Activated CD4-positive, alpha-beta memory T cell treated with anti-CD3 and anti-CD28 coated beads for 36 hours (primary cell): ENCODE results near the gene LDAH. TPM values are rescaled to one million over a fixed set of nuclear protein-coding genes. Genes with fewer than 3 reads are reported as not detected.

Experiments
- CTCF ChIA-PET: fragments of 350-600 bp; sonication (Branson Sonifier 250); formaldehyde crosslinking; loops from one replicate; lab custom pipeline; 2021; ENCODE audit warnings: antibody characterized with exemption, inconsistent platforms; lab: Charles Lee
- POLR2A ChIA-PET: fragments of 350-600 bp; sonication (Branson Sonifier 250); formaldehyde crosslinking; loops from one replicate; lab custom pipeline; 2021; ENCODE audit warnings: antibody characterized with exemption; lab: Charles Lee
- DNase-seq: peaks from one replicate; pipeline ENCODE4 v3.0.0-alpha.2; 2020
- H3K27ac Mint-ChIP-seq: one replicate; pipeline ENCODE4 v1.8.0; 2021; ENCODE audit warnings: mixed read lengths
- H3K27me3 Mint-ChIP-seq: one replicate; pipeline ENCODE4 v1.8.0; 2021; ENCODE audit warnings: mixed read lengths
- H3K36me3 Mint-ChIP-seq: one replicate; pipeline ENCODE4 v1.8.0; 2021; ENCODE audit warnings: mixed read lengths
- H3K4me1 Mint-ChIP-seq: one replicate; pipeline ENCODE4 v1.8.0; 2021; ENCODE audit warnings: low read depth, mixed read lengths
- H3K4me3 Mint-ChIP-seq: one replicate; pipeline ENCODE4 v1.8.0; 2021; ENCODE audit warnings: mild to moderate bottlenecking, mixed read lengths
- H3K9me3 Mint-ChIP-seq: one replicate; pipeline ENCODE4 v1.8.0; 2021; ENCODE audit warnings: mixed read lengths
- intact Hi-C: fragments of 100-400 bp; cut with micrococcal nuclease; formaldehyde crosslinking; loops from one replicate; pipeline ENCODE4 v1.15.1; 2023
- total RNA-seq, 2 experiments: library from RNA; stranded (reverse); gene quantifications; one replicate each; pipeline ENCODE4 v1.2.3, GENCODE V29; 2021

LDAH gene
- total RNA-seq, 2 experiments from 2014 or later = 35.2 to 38.7 TPM

DNA sequence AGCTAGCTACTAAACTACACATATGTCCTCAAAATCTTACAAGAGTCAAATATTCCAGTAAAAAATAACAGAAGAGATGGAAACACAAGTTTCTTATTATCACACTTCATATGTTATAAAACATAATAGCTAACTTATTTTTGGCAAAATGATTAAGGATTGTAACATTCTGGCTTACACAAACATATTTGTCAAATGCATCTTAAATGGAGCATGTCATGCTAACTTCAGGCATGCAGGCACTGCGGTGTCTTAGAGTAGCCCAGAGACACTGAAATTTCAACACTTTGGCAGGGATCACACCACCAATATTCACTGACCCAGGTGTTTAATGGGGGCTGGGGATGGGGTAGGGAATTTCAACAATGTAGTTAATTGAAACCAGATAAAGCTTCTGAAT is 51.6 kb downstream of the LDAH start:
- H3K27me3 Mint-ChIP-seq = no peaks in the 10 kb centered on the region
- intact Hi-C loops = no loop called here
- H3K36me3 Mint-ChIP-seq = peaks cover 28% of the 10 kb centered on the region
- CTCF ChIA-PET = interaction anchor here (1.1 kb wide), 1 partner anchor 10 kb away, joined by 5 read pairs; no protein-coding TSS in a partner anchor
- no peak for DNase-seq
- H3K27ac Mint-ChIP-seq = no peak overlapping the region
- H3K4me1 Mint-ChIP-seq = no peaks in the 10 kb centered on the region
- POLR2A ChIA-PET = no interaction called here
- no peak overlapping the region for H3K4me3 Mint-ChIP-seq
- H3K9me3 Mint-ChIP-seq = no peaks in the 10 kb centered on the region

DNA sequence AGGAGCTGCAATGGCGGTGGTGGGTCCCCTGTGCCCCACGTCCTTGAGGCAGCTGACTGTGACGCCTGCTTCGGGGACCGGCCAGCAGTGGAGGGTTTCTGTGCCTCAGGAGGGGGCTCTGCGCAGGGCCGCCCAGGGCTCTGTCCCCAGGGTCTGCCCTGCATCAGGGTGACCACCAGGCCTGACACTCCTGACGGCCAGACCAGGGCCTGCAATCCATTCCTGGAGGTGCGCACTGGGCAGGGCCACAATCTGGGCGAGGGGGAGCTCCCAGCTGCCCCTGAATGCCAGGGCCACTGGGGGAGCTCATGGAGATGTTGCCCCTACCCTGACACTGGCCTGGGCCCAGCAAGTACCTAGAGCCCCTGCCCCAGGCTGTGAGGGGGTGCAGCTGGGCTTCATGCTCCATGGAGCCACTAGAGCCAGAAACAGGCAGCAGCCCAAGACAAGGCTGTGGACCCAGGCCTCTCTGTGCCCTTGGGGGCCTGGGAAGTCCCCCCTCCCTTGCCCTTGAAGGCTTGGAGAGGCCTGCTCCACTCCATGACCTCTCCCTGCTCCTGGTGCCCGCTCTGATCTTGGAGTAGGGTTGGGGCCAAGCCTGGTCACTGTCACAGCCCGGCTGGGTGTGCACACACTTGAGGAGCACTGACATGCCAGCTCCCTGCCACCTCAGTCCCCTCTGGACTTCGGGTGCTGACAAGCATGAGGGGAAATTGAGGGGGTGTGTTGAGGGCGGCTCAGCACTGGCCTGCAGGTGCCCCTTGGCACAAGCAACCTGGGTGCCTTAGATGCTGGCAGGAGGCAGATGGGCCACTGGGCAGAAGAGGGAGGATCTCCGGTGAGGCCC is 55.9 kb downstream of the LDAH start:
- intact Hi-C loops = no loop called here
- CTCF ChIA-PET = interaction anchor here (1.8 kb wide), 1 partner anchor 14 kb away, joined by 5 read pairs; no protein-coding TSS in a partner anchor

DNA sequence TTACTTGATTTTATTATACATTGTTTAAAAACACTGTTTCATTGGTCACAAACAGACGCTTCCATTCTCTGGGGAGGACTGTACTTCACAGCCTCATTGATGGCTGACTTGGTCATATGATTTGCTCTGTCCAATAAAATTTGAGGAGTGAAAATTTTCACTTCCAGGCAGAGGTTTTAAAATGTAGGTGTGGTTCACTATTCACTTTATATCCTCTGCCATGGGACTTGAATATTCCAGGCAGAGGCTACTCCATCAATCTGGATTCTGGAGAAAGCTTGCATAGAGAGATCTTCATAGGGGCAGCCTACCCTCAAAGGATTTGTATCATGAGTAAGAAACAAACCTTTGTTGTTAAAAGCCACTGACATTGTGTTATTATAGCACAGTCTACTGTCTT is 56.7 kb downstream of the LDAH start:
- Mint-ChIP-seq H3K4me3 (no peak overlapping the region), H3K4me1 (peaks cover 3% of the 10 kb centered on the region), H3K36me3 (peaks cover 36% of the 10 kb centered on the region), H3K27ac (no peak overlapping the region), H3K27me3 (no peaks in the 10 kb centered on the region), H3K9me3 (no peaks in the 10 kb centered on the region)
- POLR2A ChIA-PET = no interaction called here
- intact Hi-C loops = no loop called here
- CTCF ChIA-PET = interaction anchor here (1.1 to 1.4 kb wide), 2 partner anchors 15 to 105 kb away, joined by 4 read pairs; no protein-coding TSS in a partner anchor
- no peak for DNase-seq

More for the DNA sequence above, 55.9 kb downstream of the LDAH start:
- H3K4me3 Mint-ChIP-seq = no peak overlapping the region
- POLR2A ChIA-PET = no interaction called here
- peaks cover 3% of the 10 kb centered on the region for H3K4me1 Mint-ChIP-seq
- no peaks in the 10 kb centered on the region for H3K27me3 Mint-ChIP-seq
- no peak overlapping the region for H3K27ac Mint-ChIP-seq
- H3K36me3 Mint-ChIP-seq = peaks cover 31% of the 10 kb centered on the region
- no peaks in the 10 kb centered on the region for H3K9me3 Mint-ChIP-seq
- DNase-seq = no peak

DNA sequence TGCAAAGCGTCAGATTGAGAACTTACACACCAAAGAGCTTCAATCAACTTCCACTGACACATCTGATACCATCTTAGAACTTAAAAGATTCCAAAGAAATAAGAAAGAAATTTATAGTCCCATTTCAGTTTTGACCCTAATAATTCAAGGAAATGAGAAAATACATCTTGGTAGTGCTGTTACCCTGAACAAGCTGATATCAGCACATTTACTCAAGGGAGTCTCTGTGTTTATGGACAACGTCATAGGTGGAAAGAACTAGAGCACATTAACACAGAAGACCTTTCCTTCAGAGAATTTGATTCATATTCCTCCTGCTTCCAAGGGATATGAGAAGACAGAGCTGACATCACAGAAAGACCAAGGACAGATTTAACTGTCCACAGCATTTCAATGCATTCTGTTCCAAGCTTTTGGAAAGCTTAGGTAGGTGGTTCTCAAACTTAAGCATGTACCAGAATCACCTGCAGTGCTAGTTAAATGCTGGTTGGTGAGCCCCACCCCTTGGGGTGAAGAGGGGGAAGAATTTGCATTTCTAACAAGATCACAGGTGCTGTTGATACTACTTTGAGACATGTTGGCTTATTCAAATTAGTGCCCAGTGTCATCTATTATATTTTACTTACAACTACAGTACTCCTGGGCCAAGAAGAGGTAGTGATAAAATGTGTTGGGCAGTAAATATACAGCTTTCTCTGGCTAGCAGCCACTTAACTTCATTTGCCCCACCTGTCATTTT is 59.8 kb downstream of the LDAH start:
- Mint-ChIP-seq H3K4me1 (peaks cover 15% of the 10 kb centered on the region), H3K4me3 (no peak overlapping the region), H3K27me3 (no peaks in the 10 kb centered on the region), H3K27ac (no peak overlapping the region), H3K36me3 (peaks cover 34% of the 10 kb centered on the region), H3K9me3 (peaks cover 4% of the 10 kb centered on the region)
- ChIA-PET CTCF (interaction anchor here (0.6 kb wide), 1 partner anchor 304 kb away, joined by 3 read pairs; no protein-coding TSS in a partner anchor), POLR2A (no interaction called here)
- intact Hi-C loops = no loop called here
- DNase-seq = no peak

DNA sequence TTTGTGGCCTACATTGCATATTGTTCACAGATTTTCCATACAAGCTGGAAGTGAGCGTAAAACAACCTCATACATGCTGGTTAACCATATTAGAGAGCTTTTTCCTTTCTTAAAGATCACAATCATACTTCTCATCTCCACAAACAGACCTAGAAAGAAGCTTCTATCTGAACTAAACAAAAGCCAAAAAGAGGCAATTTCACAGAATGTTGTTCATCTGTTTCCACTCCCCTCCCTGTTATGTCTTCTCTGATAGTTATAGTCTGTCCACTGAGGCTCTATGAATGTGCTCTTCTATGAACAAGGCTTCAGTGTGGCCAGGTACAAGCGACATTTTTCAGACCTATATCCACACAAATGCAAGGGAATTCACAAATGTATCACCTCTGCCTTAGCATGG is 63.4 kb downstream of the LDAH start:
- no peaks in the 10 kb centered on the region for H3K27me3 Mint-ChIP-seq
- peaks cover 4% of the 10 kb centered on the region for H3K9me3 Mint-ChIP-seq
- ChIA-PET POLR2A (interaction anchor here (0.6 kb wide), 1 partner anchor 60 kb away, joined by 3 read pairs; no protein-coding TSS in a partner anchor), CTCF (interaction anchor here (0.6 to 1.9 kb wide), 3 partner anchors 22 to 98 kb away, joined by 4 to 6 read pairs (median 5); no protein-coding TSS in a partner anchor)
- H3K4me1 Mint-ChIP-seq = peaks cover 14% of the 10 kb centered on the region
- DNase-seq = no peak
- H3K4me3 Mint-ChIP-seq = no peak overlapping the region
- peaks cover 24% of the 10 kb centered on the region for H3K36me3 Mint-ChIP-seq
- no peak overlapping the region for H3K27ac Mint-ChIP-seq
- intact Hi-C loops = no loop called here

DNA sequence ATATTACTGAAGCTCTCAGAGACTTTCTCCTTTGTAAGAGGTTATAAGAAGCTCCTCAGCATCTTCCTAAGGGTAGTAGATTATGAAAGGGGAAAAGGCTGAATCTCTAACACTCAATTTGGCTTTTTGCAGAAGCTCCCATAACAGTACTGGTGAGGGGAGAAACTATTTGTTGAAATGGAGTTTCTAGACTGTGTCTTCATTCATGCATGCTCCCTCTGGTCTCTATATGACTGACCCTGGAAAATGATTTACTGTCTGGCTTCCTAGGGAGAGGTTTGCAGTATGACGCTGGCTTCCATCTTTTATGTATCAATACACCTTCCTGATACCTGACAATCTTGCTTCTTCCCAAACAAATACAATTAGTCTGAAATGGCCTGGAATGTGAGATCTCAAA is 63.9 kb downstream of the LDAH start:
- Mint-ChIP-seq H3K27ac (no peak overlapping the region), H3K36me3 (peaks cover 24% of the 10 kb centered on the region), H3K4me3 (no peak overlapping the region), H3K4me1 (peaks cover 12% of the 10 kb centered on the region), H3K9me3 (peaks cover 4% of the 10 kb centered on the region), H3K27me3 (no peaks in the 10 kb centered on the region)
- DNase-seq = no peak
- ChIA-PET CTCF (interaction anchor here (0.6 to 1.9 kb wide), 3 partner anchors 22 to 98 kb away, joined by 4 to 6 read pairs (median 5); no protein-coding TSS in a partner anchor), POLR2A (interaction anchor here (0.6 kb wide), 1 partner anchor 60 kb away, joined by 3 read pairs; no protein-coding TSS in a partner anchor)
- intact Hi-C loops = no loop called here

DNA sequence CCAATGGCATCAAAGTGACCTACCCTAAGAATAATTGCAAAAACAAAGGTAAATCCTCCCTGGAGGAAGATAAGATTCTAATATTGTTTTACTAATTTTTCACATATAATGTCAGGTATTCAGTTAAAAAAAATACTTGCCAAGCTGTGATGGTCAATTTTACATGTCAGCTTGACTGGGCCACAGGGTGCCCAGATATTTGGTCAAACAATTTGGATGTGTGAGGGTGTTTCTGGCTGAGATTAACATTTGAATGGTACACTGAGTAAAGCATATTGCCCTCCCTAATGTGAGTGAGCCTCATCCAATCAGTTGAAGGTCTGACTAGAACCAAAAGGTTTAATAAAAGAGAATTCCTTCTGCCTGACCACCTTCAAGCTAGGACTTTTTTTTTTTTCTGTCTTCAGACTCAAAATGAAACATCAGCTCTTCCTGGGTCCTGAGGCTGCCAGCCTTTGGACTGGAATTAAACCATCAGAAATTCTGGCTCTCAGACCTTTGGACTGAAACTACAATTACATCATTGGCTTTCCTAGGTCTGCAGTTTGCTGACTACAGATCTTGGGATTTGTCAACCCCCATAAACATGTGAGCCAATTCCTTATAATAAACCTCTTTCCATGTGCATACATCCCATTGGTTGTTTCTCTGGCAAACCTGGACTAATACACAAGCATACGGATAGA is 65.4 kb downstream of the LDAH start:
- no peaks in the 10 kb centered on the region for H3K27me3 Mint-ChIP-seq
- peaks cover 10% of the 10 kb centered on the region for H3K9me3 Mint-ChIP-seq
- H3K4me1 Mint-ChIP-seq = peaks cover 12% of the 10 kb centered on the region
- DNase-seq = no peak
- CTCF ChIA-PET = interaction anchor here (0.5 to 1.9 kb wide), 4 partner anchors 9 to 151 kb away, joined by 3 to 7 read pairs (median 5); no protein-coding TSS in a partner anchor
- peaks cover 31% of the 10 kb centered on the region for H3K36me3 Mint-ChIP-seq
- intact Hi-C loops = no loop called here
- no peak overlapping the region for H3K27ac Mint-ChIP-seq
- POLR2A ChIA-PET = interaction anchor here (0.6 kb wide), 1 partner anchor 74 kb away, joined by 3 read pairs; no protein-coding TSS in a partner anchor
- no peak overlapping the region for H3K4me3 Mint-ChIP-seq

DNA sequence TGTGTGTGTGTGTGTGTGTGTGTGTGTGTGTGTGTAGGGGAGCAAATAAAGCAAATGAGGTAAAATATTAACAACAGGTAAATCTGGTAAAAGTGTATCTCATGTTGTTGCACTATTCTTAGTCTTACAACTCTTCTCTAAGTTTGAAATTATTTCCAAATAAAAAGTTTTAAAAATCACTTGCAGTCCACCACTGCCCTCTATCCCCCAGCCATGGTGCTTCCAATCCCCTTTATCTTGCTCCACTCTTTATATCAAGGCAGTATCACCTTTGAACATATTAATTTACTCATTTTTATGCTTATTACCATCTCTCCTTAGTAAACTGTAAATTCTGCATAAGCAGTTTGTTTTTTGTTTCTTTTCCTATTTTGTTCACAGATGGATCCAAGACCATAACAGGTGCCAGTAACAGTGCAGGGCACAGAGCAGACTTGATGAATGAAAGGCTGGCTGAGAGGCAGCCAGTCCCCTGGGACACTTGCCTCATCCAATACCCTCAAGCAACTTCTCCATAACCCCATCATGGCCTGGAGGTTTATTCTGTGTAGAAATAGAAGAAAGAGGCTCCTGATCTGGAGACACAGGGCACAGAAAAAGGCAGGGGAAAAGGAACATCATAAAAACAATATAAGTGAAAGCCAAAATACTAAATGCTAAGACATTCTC is 67.6 kb downstream of the LDAH start:
- H3K9me3 Mint-ChIP-seq = peaks cover 7% of the 10 kb centered on the region
- H3K27me3 Mint-ChIP-seq = no peaks in the 10 kb centered on the region
- ChIA-PET POLR2A (no interaction called here), CTCF (interaction anchor here (0.6 kb wide), 1 partner anchor 76 kb away, joined by 3 read pairs; no protein-coding TSS in a partner anchor)
- H3K4me3 Mint-ChIP-seq = no peak overlapping the region
- no peak overlapping the region for H3K27ac Mint-ChIP-seq
- H3K4me1 Mint-ChIP-seq = peaks cover 12% of the 10 kb centered on the region
- DNase-seq = no peak
- intact Hi-C loops = no loop called here
- peaks cover 34% of the 10 kb centered on the region for H3K36me3 Mint-ChIP-seq

DNA sequence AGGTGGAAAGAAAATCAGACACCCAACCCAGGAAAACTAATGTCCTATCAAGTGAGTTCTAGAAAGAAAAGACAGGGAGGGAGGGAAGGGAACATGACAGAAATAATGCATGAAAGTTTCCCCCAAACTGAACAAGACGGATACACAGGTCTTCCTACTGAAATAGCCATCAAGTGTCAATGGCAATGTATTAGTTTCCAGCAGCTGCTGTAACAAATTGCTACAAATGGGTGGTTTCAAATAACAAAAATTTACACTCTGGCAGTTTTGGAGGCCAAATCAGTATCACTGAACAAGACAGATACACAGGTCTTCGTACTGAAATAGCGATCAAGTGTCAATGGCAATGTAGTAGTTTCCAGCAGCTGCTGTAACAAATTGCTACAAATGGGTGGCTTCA is 70.6 kb downstream of the LDAH start:
- POLR2A ChIA-PET = no interaction called here
- Mint-ChIP-seq H3K4me1 (no peaks in the 10 kb centered on the region), H3K27ac (no peak overlapping the region), H3K27me3 (no peaks in the 10 kb centered on the region), H3K9me3 (peaks cover 7% of the 10 kb centered on the region), H3K36me3 (peaks cover 32% of the 10 kb centered on the region), H3K4me3 (no peak overlapping the region)
- DNase-seq = no peak
- CTCF ChIA-PET = no interaction called here
- intact Hi-C loops = no loop called here

DNA sequence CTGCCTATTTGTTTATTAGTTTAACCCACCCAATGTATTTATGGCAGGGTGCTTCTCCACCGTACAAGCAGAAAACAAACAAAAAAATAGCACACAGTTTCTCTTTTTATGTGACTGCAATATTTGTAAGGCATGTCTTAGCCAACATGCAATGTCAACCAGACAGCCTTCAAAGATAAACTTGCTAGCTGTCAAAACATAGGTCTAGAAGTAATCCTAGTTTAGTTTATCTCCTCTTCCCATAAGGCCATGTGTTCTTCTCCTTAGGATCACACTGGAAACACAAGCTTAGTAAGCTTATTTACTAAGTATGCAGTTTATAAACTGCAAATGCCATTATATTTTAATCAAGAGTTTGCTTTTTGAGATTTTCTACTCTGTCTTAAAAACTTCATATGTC is 75.6 kb downstream of the LDAH start:
- H3K9me3 Mint-ChIP-seq = no peaks in the 10 kb centered on the region
- intact Hi-C loops = no loop called here
- no peaks in the 10 kb centered on the region for H3K4me1 Mint-ChIP-seq
- H3K36me3 Mint-ChIP-seq = peaks cover 27% of the 10 kb centered on the region
- H3K4me3 Mint-ChIP-seq = no peak overlapping the region
- H3K27me3 Mint-ChIP-seq = no peaks in the 10 kb centered on the region
- no peak for DNase-seq
- ChIA-PET POLR2A (no interaction called here), CTCF (no interaction called here)
- no peak overlapping the region for H3K27ac Mint-ChIP-seq

DNA sequence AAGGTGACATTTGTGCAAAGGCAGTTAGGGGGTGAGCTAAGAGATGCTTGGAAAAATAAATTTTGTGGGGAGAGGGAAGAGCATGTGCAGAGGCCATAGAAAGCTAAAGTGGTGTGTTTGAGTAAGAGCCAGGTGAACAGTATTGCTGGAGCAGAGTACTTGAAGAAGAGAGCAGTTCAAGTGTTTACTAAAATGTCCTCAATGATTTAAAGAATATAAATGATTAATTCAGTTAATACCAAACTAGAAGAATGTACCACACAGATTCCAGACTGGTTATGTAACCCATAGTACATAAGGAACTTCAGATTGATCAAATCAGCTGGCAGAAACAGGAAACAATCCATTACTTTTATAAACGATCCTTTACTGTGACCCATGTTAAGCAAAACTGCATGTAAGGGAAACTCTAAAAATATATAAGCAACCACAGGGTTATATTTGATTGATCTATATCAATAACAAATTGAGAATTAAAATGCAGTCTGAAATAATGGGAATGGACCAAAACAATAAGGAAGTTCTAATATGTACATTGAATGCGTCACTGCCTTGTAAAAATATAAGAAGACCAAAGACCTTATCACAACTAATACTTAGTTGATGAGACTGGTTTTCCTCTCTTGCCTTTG is 76.9 kb downstream of the LDAH start:
- no peak for DNase-seq
- Mint-ChIP-seq H3K27ac (no peak overlapping the region), H3K4me1 (no peaks in the 10 kb centered on the region), H3K9me3 (no peaks in the 10 kb centered on the region), H3K4me3 (no peak overlapping the region), H3K27me3 (no peaks in the 10 kb centered on the region), H3K36me3 (peaks cover 32% of the 10 kb centered on the region)
- CTCF ChIA-PET = no interaction called here
- POLR2A ChIA-PET = no interaction called here
- intact Hi-C loops = no loop called here
